ENCODE results near the gene RHOXF2.
"Not testable (repeated sequence)": the region's sequence is repeated elsewhere in the genome, so short reads cannot be mapped to it uniquely, and the experiment has no call there.

GRCh38 chrX:120158313-120158712 lies at the start of gene RHOXF2:
- TF ChIP-seq CTCF (IDR thresholded peaks at IDR 0.05; ENCODE audit: low read depth, low read length, poor library complexity, severe bottlenecking); EZH2phosphoT487 (IDR thresholded peaks at IDR 0.05; ENCODE audit: borderline replicate concordance, low read length): not testable (repeated sequence)
